ENCODE measurements around the gene DEUP1.

DEUP1 gene

GRCh38 chr11:93323747-93324146, 6.8 kb upstream of the DEUP1 start:
- TF ChIP-seq, protein P1, sequence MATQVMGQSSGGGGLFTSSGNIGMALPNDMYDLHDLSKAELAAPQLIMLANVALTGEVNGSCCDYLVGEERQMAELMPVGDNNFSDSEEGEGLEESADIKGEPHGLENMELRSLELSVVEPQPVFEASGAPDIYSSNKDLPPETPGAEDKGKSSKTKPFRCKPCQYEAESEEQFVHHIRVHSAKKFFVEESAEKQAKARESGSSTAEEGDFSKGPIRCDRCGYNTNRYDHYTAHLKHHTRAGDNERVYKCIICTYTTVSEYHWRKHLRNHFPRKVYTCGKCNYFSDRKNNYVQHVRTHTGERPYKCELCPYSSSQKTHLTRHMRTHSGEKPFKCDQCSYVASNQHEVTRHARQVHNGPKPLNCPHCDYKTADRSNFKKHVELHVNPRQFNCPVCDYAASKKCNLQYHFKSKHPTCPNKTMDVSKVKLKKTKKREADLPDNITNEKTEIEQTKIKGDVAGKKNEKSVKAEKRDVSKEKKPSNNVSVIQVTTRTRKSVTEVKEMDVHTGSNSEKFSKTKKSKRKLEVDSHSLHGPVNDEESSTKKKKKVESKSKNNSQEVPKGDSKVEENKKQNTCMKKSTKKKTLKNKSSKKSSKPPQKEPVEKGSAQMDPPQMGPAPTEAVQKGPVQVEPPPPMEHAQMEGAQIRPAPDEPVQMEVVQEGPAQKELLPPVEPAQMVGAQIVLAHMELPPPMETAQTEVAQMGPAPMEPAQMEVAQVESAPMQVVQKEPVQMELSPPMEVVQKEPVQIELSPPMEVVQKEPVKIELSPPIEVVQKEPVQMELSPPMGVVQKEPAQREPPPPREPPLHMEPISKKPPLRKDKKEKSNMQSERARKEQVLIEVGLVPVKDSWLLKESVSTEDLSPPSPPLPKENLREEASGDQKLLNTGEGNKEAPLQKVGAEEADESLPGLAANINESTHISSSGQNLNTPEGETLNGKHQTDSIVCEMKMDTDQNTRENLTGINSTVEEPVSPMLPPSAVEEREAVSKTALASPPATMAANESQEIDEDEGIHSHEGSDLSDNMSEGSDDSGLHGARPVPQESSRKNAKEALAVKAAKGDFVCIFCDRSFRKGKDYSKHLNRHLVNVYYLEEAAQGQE (IDR thresholded peaks at IDR 0.05; ENCODE audit: insufficient read depth in 1 of 2, low read depth in 2 of 2, low read length in 2 of 2): no peak
- TF ChIP-seq SIN3A (IDR thresholded peaks at IDR 0.05; ENCODE audit: borderline replicate concordance, insufficient read depth, low read length) (no peak), POLR2AphosphoS5 (IDR thresholded peaks at IDR 0.05; ENCODE audit: low read depth, low read length) (no peak), FOXP2 (optimal IDR thresholded peaks at IDR 0.05; ENCODE audit: borderline replicate concordance, extremely low read depth, extremely low read length, insufficient read depth) (no peak), TAF1 (IDR thresholded peaks at IDR 0.05; ENCODE audit: borderline replicate concordance, insufficient read depth, low read length) (no peak)

DNA sequence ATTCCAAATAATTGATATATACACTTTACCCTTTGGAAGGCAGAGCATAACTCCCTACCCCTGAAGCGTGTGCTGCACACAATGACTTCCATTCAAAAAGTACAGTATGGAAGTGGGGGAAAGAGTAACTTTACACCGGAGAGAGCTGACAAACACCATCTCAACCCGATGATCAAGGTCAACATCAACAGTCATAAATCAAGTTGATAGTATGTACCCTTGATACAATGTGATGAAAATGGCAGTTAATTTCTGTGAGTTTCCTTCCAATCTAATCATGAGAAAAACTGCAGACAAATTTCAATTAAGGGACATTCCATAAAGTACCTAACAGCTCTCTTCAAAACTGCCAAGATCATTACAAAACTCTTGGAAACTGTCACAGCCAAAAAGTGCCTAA, 6.0 kb upstream of the DEUP1 start:
- no peak for TF ChIP-seq POLR2AphosphoS5 (IDR thresholded peaks at IDR 0.05; ENCODE audit: low read depth, low read length)
- no peak for TF ChIP-seq TAF1 (IDR thresholded peaks at IDR 0.05; ENCODE audit: borderline replicate concordance, insufficient read depth, low read length)
- TF ChIP-seq, protein P1 (IDR thresholded peaks at IDR 0.05; ENCODE audit: insufficient read depth in 1 of 2, low read depth in 2 of 2, low read length in 2 of 2): no peak
- TF ChIP-seq SIN3A (IDR thresholded peaks at IDR 0.05; ENCODE audit: borderline replicate concordance, insufficient read depth, low read length): no peak
- TF ChIP-seq FOXP2 (optimal IDR thresholded peaks at IDR 0.05; ENCODE audit: borderline replicate concordance, extremely low read depth, extremely low read length, insufficient read depth): no peak

DNA sequence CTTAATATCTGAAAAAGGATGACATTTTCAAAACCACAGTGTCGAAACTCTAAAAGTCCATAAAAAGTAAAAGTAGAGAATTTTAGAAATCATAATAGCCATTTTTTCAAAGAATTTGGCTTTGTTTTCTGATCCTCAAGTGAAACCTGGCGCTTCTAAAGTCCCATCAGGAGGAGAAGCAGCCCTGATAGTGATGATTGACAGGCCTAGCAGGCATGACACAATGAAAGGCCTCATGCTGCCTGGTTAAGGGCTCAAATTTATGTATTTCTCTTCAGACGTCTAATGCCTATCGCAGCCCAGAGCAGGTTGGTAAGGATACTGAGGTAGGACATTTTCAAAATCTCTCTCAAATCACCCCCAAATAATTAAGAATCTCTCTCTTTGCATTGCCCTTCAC, 3.9 kb upstream of the DEUP1 start:
- TF ChIP-seq TAF1 (IDR thresholded peaks at IDR 0.05; ENCODE audit: borderline replicate concordance, insufficient read depth, low read length) (no peak), FOXP2 (optimal IDR thresholded peaks at IDR 0.05; ENCODE audit: borderline replicate concordance, extremely low read depth, extremely low read length, insufficient read depth) (no peak), SIN3A (IDR thresholded peaks at IDR 0.05; ENCODE audit: borderline replicate concordance, insufficient read depth, low read length) (no peak), POLR2AphosphoS5 (IDR thresholded peaks at IDR 0.05; ENCODE audit: low read depth, low read length) (no peak)
- TF ChIP-seq, protein P1 (IDR thresholded peaks at IDR 0.05; ENCODE audit: insufficient read depth in 1 of 2, low read depth in 2 of 2, low read length in 2 of 2): no peak

DNA sequence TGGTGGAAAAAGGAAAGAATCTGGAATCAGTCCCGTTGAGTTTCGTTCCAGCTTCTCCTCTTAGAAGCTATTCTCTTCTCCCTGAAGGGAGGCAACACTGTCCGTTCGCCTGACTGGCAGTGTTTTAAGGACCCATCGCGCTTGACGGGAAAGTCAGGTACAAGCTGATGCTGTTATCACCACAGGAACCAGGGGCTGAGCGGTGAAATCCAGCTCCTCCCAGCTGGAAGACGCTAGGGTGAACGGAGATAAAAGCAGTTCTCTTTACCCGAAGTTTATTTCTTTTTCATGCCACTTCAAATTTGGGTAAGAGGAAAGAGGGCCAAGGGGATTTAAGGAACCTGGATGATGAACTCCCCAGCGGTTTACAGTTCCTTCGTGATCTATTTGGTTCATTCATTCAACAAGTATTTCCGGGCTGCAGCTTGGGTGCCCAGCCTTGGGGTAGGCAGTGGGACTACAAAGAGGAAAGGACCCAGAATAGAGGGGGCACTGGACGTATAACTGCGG, 551 bp upstream of the DEUP1 start:
- TF ChIP-seq SIN3A (IDR thresholded peaks at IDR 0.05; ENCODE audit: borderline replicate concordance, insufficient read depth, low read length): no peak
- TF ChIP-seq, protein P1 (IDR thresholded peaks at IDR 0.05; ENCODE audit: insufficient read depth in 1 of 2, low read depth in 2 of 2, low read length in 2 of 2): no peak
- TF ChIP-seq TAF1 (IDR thresholded peaks at IDR 0.05; ENCODE audit: borderline replicate concordance, insufficient read depth, low read length): no peak
- no peak for TF ChIP-seq FOXP2 (optimal IDR thresholded peaks at IDR 0.05; ENCODE audit: borderline replicate concordance, extremely low read depth, extremely low read length, insufficient read depth)
- TF ChIP-seq POLR2AphosphoS5 (IDR thresholded peaks at IDR 0.05; ENCODE audit: low read depth, low read length): no peak

- no peak for TF ChIP-seq SIN3A (IDR thresholded peaks at IDR 0.05; ENCODE audit: borderline replicate concordance, insufficient read depth, low read length)
- TF ChIP-seq, protein P1 (IDR thresholded peaks at IDR 0.05; ENCODE audit: insufficient read depth in 1 of 2, low read depth in 2 of 2, low read length in 2 of 2): no peak
- TF ChIP-seq FOXP2 (optimal IDR thresholded peaks at IDR 0.05; ENCODE audit: borderline replicate concordance, extremely low read depth, extremely low read length, insufficient read depth): no peak
- TF ChIP-seq POLR2AphosphoS5 (IDR thresholded peaks at IDR 0.05; ENCODE audit: low read depth, low read length): no peak
- TF ChIP-seq TAF1 (IDR thresholded peaks at IDR 0.05; ENCODE audit: borderline replicate concordance, insufficient read depth, low read length): no peak
Measured at GRCh38 chr11:93340223-93340622, 9.7 kb downstream of the DEUP1 start.
